OCI-LY1 (cell line): Measurements from ENCODE around the gene MRPS12.

ENCODE experiments used
- H2AFZ ChIP-seq: fragments of 200-600 bp; sonication (generic), shearing (Covaris generic); 2 replicates; pipeline ENCODE4 v1.6.0; 2014; ENCODE audit warnings: antibody characterized with exemption, mild to moderate bottlenecking, low read length
- H3F3A ChIP-seq: fragments of 200-600 bp; sonication (generic), shearing (Covaris generic); 2 replicates; pipeline ENCODE4 v1.6.0; 2014; ENCODE audit warnings: mild to moderate bottlenecking, antibody characterized with exemption, low read length, moderate library complexity; ENCODE audit not compliant: insufficient read depth
- H3K27ac ChIP-seq: fragments of 200-600 bp; sonication (generic); 2 replicates; pipeline ENCODE4 v1.5.1; 2014; ENCODE audit warnings: low read length, mixed run types, mild to moderate bottlenecking, low read depth; ENCODE audit not compliant: poor library complexity, severe bottlenecking
- H3K27me3 ChIP-seq: fragments of 200-600 bp; sonication (generic); 2 replicates; pipeline ENCODE4 v1.6.0; 2014; ENCODE audit warnings: antibody characterized with exemption, mild to moderate bottlenecking, low read length, moderate library complexity; ENCODE audit not compliant: insufficient read depth
- H3K36me3 ChIP-seq: fragments of 200-600 bp; sonication (generic); 2 replicates; pipeline ENCODE4 v1.6.1; 2014; ENCODE audit warnings: mild to moderate bottlenecking, antibody characterized with exemption, low read length, moderate library complexity, mixed read lengths; ENCODE audit not compliant: insufficient read depth
- H3K4me1 ChIP-seq: fragments of 200-600 bp; sonication (generic); 2 replicates; pipeline ENCODE4 v1.5.1; 2014; ENCODE audit warnings: mild to moderate bottlenecking, low read length, moderate library complexity; ENCODE audit not compliant: insufficient read depth, severe bottlenecking
- H3K4me2 ChIP-seq: fragments of 200-600 bp; sonication (generic), shearing (Covaris generic); 2 replicates; pipeline ENCODE4 v1.6.1; 2014; ENCODE audit warnings: low read length
- H3K4me3 ChIP-seq: fragments of 200-600 bp; sonication (generic); 2 replicates; pipeline ENCODE4 v1.5.1; 2014; ENCODE audit warnings: low read length, low read depth, mild to moderate bottlenecking, mixed read lengths; ENCODE audit not compliant: poor library complexity, severe bottlenecking
- H3K79me2 ChIP-seq: fragments of 200-600 bp; shearing (Covaris generic); 2 replicates; pipeline ENCODE4 v1.6.1; 2016; ENCODE audit warnings: mixed run types, low read length, mixed read lengths; ENCODE audit not compliant: insufficient read depth
- H3K9ac ChIP-seq: fragments of 200-600 bp; sonication (generic), shearing (Covaris generic); 2 replicates; pipeline ENCODE4 v1.6.1; 2014; ENCODE audit warnings: mild to moderate bottlenecking, low read length, mixed read lengths
- H3K9me2 ChIP-seq: fragments of 200-600 bp; sonication (generic), shearing (Covaris generic); 2 replicates; pipeline ENCODE4 v1.6.1; 2014; ENCODE audit warnings: low read depth, mild to moderate bottlenecking, low read length, mixed read lengths
- H3K9me3 ChIP-seq: fragments of 200-600 bp; shearing (Covaris generic); 2 replicates; pipeline ENCODE4 v1.6.1; 2014; ENCODE audit warnings: low read length, mixed read lengths
- H4K20me1 ChIP-seq: fragments of 200-600 bp; sonication (generic), shearing (Covaris generic); 2 replicates; pipeline ENCODE4 v1.6.0; 2016; ENCODE audit warnings: mild to moderate bottlenecking, low read length; ENCODE audit not compliant: insufficient read depth
- CTCF ChIP-seq: fragments of 200-600 bp; sonication (generic), shearing (Covaris generic); IDR thresholded peaks from 2 replicates; pipeline ENCODE4 v1.5.1; 2017; ENCODE audit warnings: mild to moderate bottlenecking, antibody characterized with exemption, low read length, moderate library complexity, mixed read lengths
- EZH2 ChIP-seq: fragments of 200-600 bp; sonication (generic), shearing (Covaris generic); IDR thresholded peaks from 2 replicates; pipeline ENCODE4 v1.8.0; 2017; ENCODE audit warnings: borderline replicate concordance, mixed run types, mild to moderate bottlenecking, antibody characterized with exemption, low read length, moderate library complexity, mixed read lengths

Gene MRPS12

DNA sequence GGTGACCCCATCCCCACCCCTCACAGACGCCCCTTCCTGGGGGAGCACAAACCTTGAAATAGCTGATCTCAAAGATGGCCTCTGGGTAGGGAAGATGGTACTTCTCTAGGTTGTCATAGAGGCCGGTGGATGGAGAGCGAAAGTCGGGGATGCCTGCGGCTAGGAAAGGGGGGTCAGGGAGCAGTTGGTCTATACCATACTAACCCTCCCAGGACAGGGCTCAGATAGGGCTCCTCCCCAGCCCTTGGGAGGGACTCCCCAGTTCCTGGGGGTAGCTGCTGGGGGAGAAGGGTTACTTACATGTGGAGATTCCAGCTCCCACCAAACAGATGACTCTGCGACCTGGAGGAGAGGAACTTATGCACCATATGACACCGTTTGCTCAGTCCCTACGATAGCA lies 40.9 kb upstream of the MRPS12 start:
- no peaks in the 10 kb centered on the region for H3K4me1 ChIP-seq
- no peak overlapping the region for H2AFZ ChIP-seq
- H4K20me1 ChIP-seq: no peaks in the 10 kb centered on the region
- no peak overlapping the region for H3K4me3 ChIP-seq
- H3F3A ChIP-seq: no peaks in the 10 kb centered on the region
- no peaks in the 10 kb centered on the region for H3K27me3 ChIP-seq
- no peak for TF ChIP-seq CTCF
- TF ChIP-seq EZH2: no peak
- no peaks in the 10 kb centered on the region for H3K9me2 ChIP-seq
- H3K9ac ChIP-seq: no peak overlapping the region
- no peaks in the 10 kb centered on the region for H3K9me3 ChIP-seq
- no peak overlapping the region for H3K27ac ChIP-seq
- H3K79me2 ChIP-seq: no peaks in the 10 kb centered on the region
- no peak overlapping the region for H3K4me2 ChIP-seq
- peaks cover 7% of the 10 kb centered on the region; the same call in 1 of the 2 replicates for H3K36me3 ChIP-seq

- Histone ChIP-seq H3K9me3 (no peaks in the 10 kb centered on the region), H3F3A (no peaks in the 10 kb centered on the region), H4K20me1 (no peaks in the 10 kb centered on the region), H3K4me1 (no peaks in the 10 kb centered on the region), H3K36me3 (peaks cover 7% of the 10 kb centered on the region; the same call in 1 of the 2 replicates), H3K27me3 (no peaks in the 10 kb centered on the region), H3K27ac (no peak overlapping the region), H3K4me3 (no peak overlapping the region), H3K9me2 (no peaks in the 10 kb centered on the region), H3K9ac (no peak overlapping the region), H3K79me2 (no peaks in the 10 kb centered on the region), H3K4me2 (no peak overlapping the region), H2AFZ (no peak overlapping the region)
- TF ChIP-seq EZH2 (no peak), CTCF (no peak)
Measured at GRCh38 chr19:38890686-38891085, 40.1 kb upstream of the MRPS12 start.

DNA sequence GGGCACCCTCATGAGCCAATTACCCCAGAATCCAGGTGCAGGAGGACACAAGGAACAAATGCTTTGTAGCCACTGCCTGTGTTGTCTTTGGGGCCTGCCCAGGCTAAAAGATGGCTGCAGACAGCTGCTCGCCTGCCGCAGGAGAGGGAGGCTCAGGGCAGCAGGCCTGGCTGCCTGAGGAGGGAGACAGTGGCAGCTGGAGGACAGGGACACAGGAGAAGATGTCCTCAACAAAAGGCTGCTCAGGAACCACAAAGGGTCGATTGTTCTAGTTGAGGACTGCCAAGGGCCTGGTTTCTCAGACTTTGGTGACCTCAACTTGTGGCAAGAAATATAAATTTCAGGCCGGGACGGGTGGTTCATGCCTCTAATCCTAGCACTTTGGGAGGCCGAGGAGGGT lies 39.0 kb upstream of the MRPS12 start:
- no peak overlapping the region for H3K9ac ChIP-seq
- no peaks in the 10 kb centered on the region for H3K4me1 ChIP-seq
- TF ChIP-seq EZH2 (no peak), CTCF (no peak)
- H3K79me2 ChIP-seq: no peaks in the 10 kb centered on the region
- H3K36me3 ChIP-seq: peaks cover 7% of the 10 kb centered on the region; the same call in 1 of the 2 replicates
- no peaks in the 10 kb centered on the region for H3F3A ChIP-seq
- no peaks in the 10 kb centered on the region for H4K20me1 ChIP-seq
- no peak overlapping the region for H2AFZ ChIP-seq
- H3K27me3 ChIP-seq: no peaks in the 10 kb centered on the region
- H3K4me2 ChIP-seq: no peak overlapping the region
- no peak overlapping the region for H3K4me3 ChIP-seq
- H3K9me2 ChIP-seq: no peaks in the 10 kb centered on the region
- H3K9me3 ChIP-seq: no peaks in the 10 kb centered on the region
- no peak overlapping the region for H3K27ac ChIP-seq
